HCT116 (cell line): ENCODE data around the gene TPPP3.

Experiments used
- CEBPB ChIP-seq: IDR thresholded peaks from 2 replicates; pipeline ENCODE4 v1.6.1; 2012; ENCODE audit warnings: low read depth
- EZH2 ChIP-seq: fragments of 200-600 bp; sonication (generic); IDR thresholded peaks from 2 replicates; pipeline ENCODE4 v1.6.1; 2017; ENCODE audit warnings: antibody characterized with exemption, mixed run types
- POLR2A ChIP-seq: IDR thresholded peaks from 2 replicates; pipeline ENCODE4 v1.7.0; 2011; ENCODE audit warnings: borderline replicate concordance; ENCODE audit not compliant: insufficient read depth, insufficient read length; ENCODE audit errors: extremely low read depth
- POLR2AphosphoS5 ChIP-seq: IDR thresholded peaks from 2 replicates; pipeline ENCODE4 v1.6.1; 2011; ENCODE audit warnings: mild to moderate bottlenecking, low read depth, low read length, moderate library complexity
- TCF7L2 ChIP-seq: IDR thresholded peaks from 2 replicates; pipeline ENCODE4 v1.7.0; 2011; ENCODE audit warnings: borderline replicate concordance, inconsistent platforms; ENCODE audit not compliant: insufficient read depth, insufficient read length; ENCODE audit errors: extremely low read depth
- TF ChIP-seq, protein P1 (sequence below): IDR thresholded peaks from 2 replicates; pipeline ENCODE4 v1.6.1; 2012; ENCODE audit warnings: low read depth
- TF ChIP-seq, protein P2 (sequence below), 3 experiments: fragments of 200-600 bp in 1 of 3; sonication (generic) in 1 of 3; IDR thresholded peaks in 2 of 3; conservative IDR thresholded peaks in 1 of 3; 2 replicates each; pipeline ENCODE4 v1.5.1; 2012 to 2017; ENCODE audit warnings: low read depth in 2 of 3, low read length in 2 of 3, antibody characterized with exemption in 1 of 3, borderline replicate concordance in 1 of 3, control low read depth in 1 of 3, mild to moderate bottlenecking in 1 of 3, mixed read lengths in 1 of 3, mixed run types in 1 of 3, moderate library complexity in 1 of 3; ENCODE audit not compliant: insufficient read depth in 1 of 3

DNA sequence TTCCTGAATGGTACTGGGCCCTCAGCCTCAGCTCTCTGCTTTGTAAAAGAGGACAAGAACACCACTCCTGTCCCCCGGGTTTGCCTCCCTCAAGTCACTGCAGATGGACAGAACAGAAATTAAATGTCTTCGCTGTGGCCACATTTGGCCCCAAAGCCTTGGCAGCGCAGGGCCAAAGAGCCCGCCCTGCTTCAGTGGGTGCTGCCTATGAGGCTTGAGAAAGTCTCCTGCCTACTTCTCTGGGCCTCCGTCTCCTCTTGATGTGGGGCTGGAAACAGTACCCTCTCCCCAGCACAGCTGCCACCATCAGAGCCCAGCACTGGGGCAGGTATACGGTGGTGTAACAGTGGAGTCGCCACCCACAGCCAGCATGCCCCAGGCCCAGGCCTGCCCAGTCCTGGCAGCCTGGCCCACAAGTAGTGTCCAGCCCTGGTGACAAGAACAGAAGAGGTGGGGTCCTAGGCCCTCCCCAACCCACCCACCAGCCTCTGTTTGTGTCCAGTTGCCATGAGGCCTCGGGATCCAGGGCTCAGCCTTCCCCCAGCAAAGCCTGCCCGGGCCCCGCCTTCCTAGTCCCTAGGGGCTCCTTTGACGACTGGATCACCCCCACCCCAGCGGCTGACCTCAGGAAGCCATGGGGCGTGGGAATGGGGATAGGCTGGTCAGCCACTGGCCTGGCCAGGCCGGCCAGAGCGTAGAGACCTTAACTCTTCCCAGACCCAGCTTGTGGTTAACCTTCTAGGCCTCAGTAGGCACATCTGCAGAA lies 3.9 kb upstream of the TPPP3 start:
- TF ChIP-seq, protein P1, sequence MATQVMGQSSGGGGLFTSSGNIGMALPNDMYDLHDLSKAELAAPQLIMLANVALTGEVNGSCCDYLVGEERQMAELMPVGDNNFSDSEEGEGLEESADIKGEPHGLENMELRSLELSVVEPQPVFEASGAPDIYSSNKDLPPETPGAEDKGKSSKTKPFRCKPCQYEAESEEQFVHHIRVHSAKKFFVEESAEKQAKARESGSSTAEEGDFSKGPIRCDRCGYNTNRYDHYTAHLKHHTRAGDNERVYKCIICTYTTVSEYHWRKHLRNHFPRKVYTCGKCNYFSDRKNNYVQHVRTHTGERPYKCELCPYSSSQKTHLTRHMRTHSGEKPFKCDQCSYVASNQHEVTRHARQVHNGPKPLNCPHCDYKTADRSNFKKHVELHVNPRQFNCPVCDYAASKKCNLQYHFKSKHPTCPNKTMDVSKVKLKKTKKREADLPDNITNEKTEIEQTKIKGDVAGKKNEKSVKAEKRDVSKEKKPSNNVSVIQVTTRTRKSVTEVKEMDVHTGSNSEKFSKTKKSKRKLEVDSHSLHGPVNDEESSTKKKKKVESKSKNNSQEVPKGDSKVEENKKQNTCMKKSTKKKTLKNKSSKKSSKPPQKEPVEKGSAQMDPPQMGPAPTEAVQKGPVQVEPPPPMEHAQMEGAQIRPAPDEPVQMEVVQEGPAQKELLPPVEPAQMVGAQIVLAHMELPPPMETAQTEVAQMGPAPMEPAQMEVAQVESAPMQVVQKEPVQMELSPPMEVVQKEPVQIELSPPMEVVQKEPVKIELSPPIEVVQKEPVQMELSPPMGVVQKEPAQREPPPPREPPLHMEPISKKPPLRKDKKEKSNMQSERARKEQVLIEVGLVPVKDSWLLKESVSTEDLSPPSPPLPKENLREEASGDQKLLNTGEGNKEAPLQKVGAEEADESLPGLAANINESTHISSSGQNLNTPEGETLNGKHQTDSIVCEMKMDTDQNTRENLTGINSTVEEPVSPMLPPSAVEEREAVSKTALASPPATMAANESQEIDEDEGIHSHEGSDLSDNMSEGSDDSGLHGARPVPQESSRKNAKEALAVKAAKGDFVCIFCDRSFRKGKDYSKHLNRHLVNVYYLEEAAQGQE, result no peak
- TF ChIP-seq, protein P2, sequence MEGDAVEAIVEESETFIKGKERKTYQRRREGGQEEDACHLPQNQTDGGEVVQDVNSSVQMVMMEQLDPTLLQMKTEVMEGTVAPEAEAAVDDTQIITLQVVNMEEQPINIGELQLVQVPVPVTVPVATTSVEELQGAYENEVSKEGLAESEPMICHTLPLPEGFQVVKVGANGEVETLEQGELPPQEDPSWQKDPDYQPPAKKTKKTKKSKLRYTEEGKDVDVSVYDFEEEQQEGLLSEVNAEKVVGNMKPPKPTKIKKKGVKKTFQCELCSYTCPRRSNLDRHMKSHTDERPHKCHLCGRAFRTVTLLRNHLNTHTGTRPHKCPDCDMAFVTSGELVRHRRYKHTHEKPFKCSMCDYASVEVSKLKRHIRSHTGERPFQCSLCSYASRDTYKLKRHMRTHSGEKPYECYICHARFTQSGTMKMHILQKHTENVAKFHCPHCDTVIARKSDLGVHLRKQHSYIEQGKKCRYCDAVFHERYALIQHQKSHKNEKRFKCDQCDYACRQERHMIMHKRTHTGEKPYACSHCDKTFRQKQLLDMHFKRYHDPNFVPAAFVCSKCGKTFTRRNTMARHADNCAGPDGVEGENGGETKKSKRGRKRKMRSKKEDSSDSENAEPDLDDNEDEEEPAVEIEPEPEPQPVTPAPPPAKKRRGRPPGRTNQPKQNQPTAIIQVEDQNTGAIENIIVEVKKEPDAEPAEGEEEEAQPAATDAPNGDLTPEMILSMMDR (IDR thresholded peaks at IDR 0.05 in 2 of 3, conservative IDR thresholded peaks at IDR 0.05 in 1 of 3; ENCODE audit: borderline replicate concordance in 1 of 3, insufficient read depth in 1 of 3, low read depth in 2 of 3, low read length in 2 of 3), result no peak
- no peak for TF ChIP-seq POLR2AphosphoS5
- TF ChIP-seq EZH2, result no peak
- TF ChIP-seq POLR2A, result no peak
- no peak for TF ChIP-seq CEBPB
- TF ChIP-seq TCF7L2, result no peak
